Measurements from ENCODE around the gene COA6. TPM values are rescaled to one million over a fixed set of nuclear protein-coding genes. Genes with fewer than 3 reads are reported as not detected.

Gene COA6
- 16.3 and 16.8 TPM in 2 replicates for total RNA-seq (ENCODE audit: low replicate concordance)

GRCh38 chr1:234373064-234373958 is at the start of gene COA6:
Gene COA6, plus strand, starts transcription at chr1:234373456. Its CDS starts 11 bp downstream, at chr1:234373467.

Other genes starting within 250 kb of the COA6 start
- gene TARBP1, start 105.7 kb downstream of the COA6 start, total RNA-seq (ENCODE audit: low replicate concordance), result 15.0 and 15.7 TPM in 2 replicates
- 52.3 and 97.3 TPM in 2 replicates for gene IRF2BP2, start 236.7 kb downstream of the COA6 start, total RNA-seq (ENCODE audit: low replicate concordance)